Keratinocyte (primary cell): ENCODE measurements around the gene ASCL2.

Experiments
- EZH2 ChIP-seq: IDR thresholded peaks from one replicate; pipeline ENCODE4 v1.6.1; 2012; ENCODE audit warnings: inconsistent platforms, mild to moderate bottlenecking, low read length, moderate library complexity
- TF ChIP-seq, protein P1 (sequence below), 3 experiments: IDR thresholded peaks in 1 of 3; conservative IDR thresholded peaks in 1 of 3; optimal IDR thresholded peaks in 1 of 3; 2 replicates in 2 of 3; 3 replicates in 1 of 3; pipeline versions ENCODE3 to v1.5.1; 2011; ENCODE audit warnings: low read length in 3 of 3, mild to moderate bottlenecking in 3 of 3, moderate library complexity in 2 of 3, control low read depth in 1 of 3, inconsistent platforms in 1 of 3; ENCODE audit not compliant: insufficient read depth in 2 of 3; ENCODE audit errors: extremely low read depth in 1 of 3

DNA sequence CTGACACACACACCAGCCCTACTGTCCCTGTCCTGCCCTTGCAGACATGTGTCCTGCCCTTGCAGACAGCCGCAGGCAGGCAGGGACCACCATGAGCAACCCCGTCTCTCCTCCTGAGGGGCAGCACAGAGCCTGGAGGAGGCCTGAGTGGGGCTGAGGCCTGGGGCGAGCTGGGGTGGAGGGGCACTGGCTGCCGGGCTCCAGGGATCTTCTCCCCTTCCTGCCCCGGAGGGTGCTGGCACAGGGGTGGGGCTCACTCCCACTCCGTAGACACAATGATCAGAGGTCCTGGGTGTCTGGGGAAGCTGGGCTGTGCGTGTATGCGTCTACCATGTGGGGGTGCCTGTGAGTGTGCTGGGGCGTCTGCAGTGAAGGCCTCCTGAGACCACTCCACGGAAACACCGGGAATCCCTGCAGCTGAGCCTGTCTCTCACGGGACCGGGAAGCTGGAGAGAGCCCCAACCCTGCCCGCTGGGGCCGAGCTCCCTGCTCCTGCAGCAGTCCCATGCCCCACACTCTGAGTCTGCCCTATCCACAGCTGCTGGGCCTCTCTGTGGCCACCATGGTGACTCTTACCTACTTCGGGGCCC is 32.0 kb upstream of the ASCL2 start:
- TF ChIP-seq, protein P1, sequence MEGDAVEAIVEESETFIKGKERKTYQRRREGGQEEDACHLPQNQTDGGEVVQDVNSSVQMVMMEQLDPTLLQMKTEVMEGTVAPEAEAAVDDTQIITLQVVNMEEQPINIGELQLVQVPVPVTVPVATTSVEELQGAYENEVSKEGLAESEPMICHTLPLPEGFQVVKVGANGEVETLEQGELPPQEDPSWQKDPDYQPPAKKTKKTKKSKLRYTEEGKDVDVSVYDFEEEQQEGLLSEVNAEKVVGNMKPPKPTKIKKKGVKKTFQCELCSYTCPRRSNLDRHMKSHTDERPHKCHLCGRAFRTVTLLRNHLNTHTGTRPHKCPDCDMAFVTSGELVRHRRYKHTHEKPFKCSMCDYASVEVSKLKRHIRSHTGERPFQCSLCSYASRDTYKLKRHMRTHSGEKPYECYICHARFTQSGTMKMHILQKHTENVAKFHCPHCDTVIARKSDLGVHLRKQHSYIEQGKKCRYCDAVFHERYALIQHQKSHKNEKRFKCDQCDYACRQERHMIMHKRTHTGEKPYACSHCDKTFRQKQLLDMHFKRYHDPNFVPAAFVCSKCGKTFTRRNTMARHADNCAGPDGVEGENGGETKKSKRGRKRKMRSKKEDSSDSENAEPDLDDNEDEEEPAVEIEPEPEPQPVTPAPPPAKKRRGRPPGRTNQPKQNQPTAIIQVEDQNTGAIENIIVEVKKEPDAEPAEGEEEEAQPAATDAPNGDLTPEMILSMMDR (optimal IDR thresholded peaks at IDR 0.05 in 1 of 3, IDR thresholded peaks at IDR 0.05 in 1 of 3, conservative IDR thresholded peaks at IDR 0.05 in 1 of 3; ENCODE audit: extremely low read depth in 1 of 3, insufficient read depth in 2 of 3, low read length in 3 of 3), result no peak
- no peak for TF ChIP-seq EZH2
